SK-N-MC (cell line): ENCODE measurements around the gene ECHS1.
"Not testable (repeated sequence)": the region's sequence is repeated elsewhere in the genome, so short reads cannot be mapped to it uniquely, and the experiment has no call there.

Source experiments
- EZH2 ChIP-seq: fragments of 200-600 bp; sonication (generic); IDR thresholded peaks from one replicate; pipeline ENCODE4 v1.6.1; 2017; ENCODE audit warnings: antibody characterized with exemption
- POLR2AphosphoS5 ChIP-seq: IDR thresholded peaks from 2 replicates; pipeline ENCODE4 v1.6.1; 2012; ENCODE audit warnings: mild to moderate bottlenecking, low read depth, low read length, borderline replicate concordance

GRCh38 chr10:133386951-133387350 is 13.8 kb upstream of the ECHS1 start:
- not testable (repeated sequence) for TF ChIP-seq EZH2, POLR2AphosphoS5
